Spinal cord (tissue), 10 donors: ENCODE measurements around the gene PPP5C. TPM values are rescaled to one million over a fixed set of nuclear protein-coding genes. Genes with fewer than 3 reads are reported as not detected.

Source experiments
- DNase-seq, 6 donors: peaks; one replicate each; pipeline versions ENCODE4 v3.0.0 to v3.0.0-alpha.2; 2013 to 2015; ENCODE audit warnings: low spot score in 6 of 6, low read depth in 4 of 6
- H3K27ac ChIP-seq: one replicate; pipeline ENCODE4 v1.5.1; 2013; ENCODE audit warnings: low read depth, low read length, control low read depth
- H3K27me3 ChIP-seq: one replicate; pipeline ENCODE4 v1.6.1; 2013; ENCODE audit warnings: low read length; ENCODE audit not compliant: control insufficient read depth, insufficient read depth
- H3K36me3 ChIP-seq: one replicate; pipeline ENCODE4 v1.6.1; 2013; ENCODE audit warnings: low read length; ENCODE audit not compliant: control insufficient read depth, insufficient read depth
- H3K4me1 ChIP-seq: one replicate; pipeline ENCODE4 v1.6.1; 2013; ENCODE audit warnings: low read length; ENCODE audit not compliant: control insufficient read depth, insufficient read depth
- H3K4me3 ChIP-seq: one replicate; pipeline ENCODE4 v1.5.1; 2013; ENCODE audit warnings: low read depth, low read length, control low read depth
- H3K9me3 ChIP-seq: one replicate; pipeline ENCODE4 v1.6.1; 2013; ENCODE audit warnings: low read length; ENCODE audit not compliant: control insufficient read depth, insufficient read depth
- WGBS: methylation state at CpG from one replicate; pipeline ENCODE4 v1.1.5; 2013; ENCODE audit warnings: missing lambda C conversion rate; ENCODE audit not compliant: insufficient coverage; 5-methylcytosine and 5-hydroxymethylcytosine counted together
- polyA plus RNA-seq, 2 donors: library from polyadenylated mRNA; unstranded; fragments of 120-200 nt; gene quantifications; one replicate each; pipeline ENCODE4 v1.2.1, GENCODE V29; 2013; ENCODE audit not compliant: insufficient read length in 2 of 2
- total RNA-seq, 2 donors: library from RNA; depleted of rRNA in 1 of 2; stranded (reverse); fragments of 120-200 nt in 1 of 2; fragments of >200 nt in 1 of 2; gene quantifications; one replicate each; pipeline versions ENCODE4 v1.2.3 to v1.2.4, GENCODE V29; 2013 to 2014
- donor health status: healthy.

PPP5C gene
- total and polyA plus RNA-seq, 4 donors: 52.5 to 158 (median 110) TPM

DNA sequence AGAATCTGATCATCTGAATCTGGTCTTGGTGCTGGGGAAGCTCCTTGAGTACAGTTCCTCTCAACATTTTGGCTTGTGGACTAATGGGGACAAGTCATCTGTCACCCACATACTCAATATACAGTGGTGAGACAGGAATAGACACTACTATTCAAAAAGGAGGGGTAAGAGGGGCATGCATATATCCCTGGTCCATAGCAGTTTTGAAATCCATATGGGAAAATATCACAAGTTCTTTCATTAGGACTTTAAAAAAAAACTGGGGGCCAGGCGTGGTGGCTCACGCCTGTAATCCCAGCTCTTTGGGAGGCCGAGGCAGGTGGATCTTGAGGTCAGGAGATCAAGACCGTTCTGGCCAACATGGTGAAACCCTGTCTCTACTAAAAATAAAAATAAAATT, 20.3 kb upstream of the PPP5C start:
- DNase-seq: no peak
- Histone ChIP-seq H3K27me3 (no peaks in the 10 kb centered on the region), H3K4me3 (no peak overlapping the region), H3K4me1 (no peaks in the 10 kb centered on the region), H3K9me3 (peaks cover 7% of the 10 kb centered on the region), H3K36me3 (peaks cover 72% of the 10 kb centered on the region), H3K27ac (no peak overlapping the region)
- 100% methylated on average over 2 of the region's 4 CpGs for WGBS

DNA sequence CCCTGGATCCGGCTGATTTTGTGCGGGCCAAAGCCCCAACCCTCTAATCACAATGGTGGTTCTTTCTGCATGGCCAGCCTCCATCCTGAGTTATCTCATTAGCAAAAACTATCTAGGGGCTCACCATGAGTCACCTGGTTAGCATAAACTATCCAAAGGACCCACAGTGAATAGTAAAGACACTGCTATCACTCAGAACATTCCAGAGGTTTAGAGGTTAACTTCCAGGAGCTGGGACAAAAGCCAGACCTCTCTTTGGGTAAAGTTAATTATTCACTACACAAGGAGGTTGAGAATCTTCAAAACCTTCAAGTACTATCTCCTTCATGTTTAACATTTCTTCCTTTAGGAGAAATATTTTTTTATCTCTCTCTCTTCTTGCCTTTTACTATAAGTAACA, 18.8 kb upstream of the PPP5C start:
- WGBS: 100% methylated on average over 2 of the region's 2 CpGs
- Histone ChIP-seq H3K27me3 (no peaks in the 10 kb centered on the region), H3K36me3 (peaks cover 67% of the 10 kb centered on the region), H3K4me3 (no peak overlapping the region), H3K27ac (no peak overlapping the region), H3K9me3 (peaks cover 7% of the 10 kb centered on the region), H3K4me1 (no peaks in the 10 kb centered on the region)
- no peak for DNase-seq

DNA sequence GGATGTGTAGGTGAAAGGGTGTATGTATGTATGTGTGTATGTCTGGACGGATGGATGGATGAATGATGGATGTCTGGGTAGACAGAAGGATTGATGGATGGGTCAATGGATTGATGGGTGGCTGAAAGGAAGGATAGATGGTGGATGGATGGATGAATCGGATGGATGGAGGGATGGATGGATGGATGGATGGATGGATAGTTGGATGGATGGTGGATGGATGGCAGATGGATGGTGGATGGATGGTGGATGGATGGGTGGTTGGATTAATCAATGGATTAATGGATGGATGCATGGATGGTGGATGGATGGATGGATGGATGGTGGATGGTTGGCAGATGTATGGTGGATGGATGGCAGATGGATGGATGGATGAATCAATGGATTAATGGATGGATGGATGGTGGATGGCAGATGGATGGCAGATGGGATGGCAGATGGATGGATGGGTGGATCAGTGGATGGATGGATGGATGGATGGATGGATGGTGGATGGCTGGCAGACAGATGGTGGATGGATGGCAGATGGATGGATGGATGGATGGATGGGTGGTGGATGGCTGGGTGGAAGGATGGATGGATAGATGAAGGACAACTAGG, 16.5 kb upstream of the PPP5C start:
- H3K36me3 ChIP-seq: peaks cover 65% of the 10 kb centered on the region
- WGBS: 95% methylated on average over 2 of the region's 2 CpGs

GRCh38 chr19:46337487-46337886, 9.4 kb upstream of the PPP5C start:
- no peak for DNase-seq
- H3K27ac ChIP-seq: no peak overlapping the region
- peaks cover 40% of the 10 kb centered on the region for H3K36me3 ChIP-seq
- H3K4me1 ChIP-seq: no peaks in the 10 kb centered on the region
- no peak overlapping the region for H3K4me3 ChIP-seq
- H3K27me3 ChIP-seq: no peaks in the 10 kb centered on the region
- WGBS: no CpG with 5 or more reads among the region's 1 CpG
- H3K9me3 ChIP-seq: no peaks in the 10 kb centered on the region

More for the DNA sequence above, 16.5 kb upstream of the PPP5C start:
- peaks cover 7% of the 10 kb centered on the region for H3K9me3 ChIP-seq
- no peaks in the 10 kb centered on the region for H3K4me1 ChIP-seq
- H3K27me3 ChIP-seq: no peaks in the 10 kb centered on the region
- H3K27ac ChIP-seq: no peak overlapping the region
- no peak for DNase-seq
- no peak overlapping the region for H3K4me3 ChIP-seq

GRCh38 chr19:46339446-46339845, 7.4 kb upstream of the PPP5C start:
- Histone ChIP-seq H3K9me3 (no peaks in the 10 kb centered on the region), H3K4me3 (no peak overlapping the region), H3K36me3 (peaks cover 35% of the 10 kb centered on the region), H3K27ac (no peak overlapping the region), H3K4me1 (no peaks in the 10 kb centered on the region), H3K27me3 (no peaks in the 10 kb centered on the region)
- DNase-seq: no peak
- 50% methylated on average over 9 of the region's 10 CpGs for whole genome bisulfite sequencing

DNA sequence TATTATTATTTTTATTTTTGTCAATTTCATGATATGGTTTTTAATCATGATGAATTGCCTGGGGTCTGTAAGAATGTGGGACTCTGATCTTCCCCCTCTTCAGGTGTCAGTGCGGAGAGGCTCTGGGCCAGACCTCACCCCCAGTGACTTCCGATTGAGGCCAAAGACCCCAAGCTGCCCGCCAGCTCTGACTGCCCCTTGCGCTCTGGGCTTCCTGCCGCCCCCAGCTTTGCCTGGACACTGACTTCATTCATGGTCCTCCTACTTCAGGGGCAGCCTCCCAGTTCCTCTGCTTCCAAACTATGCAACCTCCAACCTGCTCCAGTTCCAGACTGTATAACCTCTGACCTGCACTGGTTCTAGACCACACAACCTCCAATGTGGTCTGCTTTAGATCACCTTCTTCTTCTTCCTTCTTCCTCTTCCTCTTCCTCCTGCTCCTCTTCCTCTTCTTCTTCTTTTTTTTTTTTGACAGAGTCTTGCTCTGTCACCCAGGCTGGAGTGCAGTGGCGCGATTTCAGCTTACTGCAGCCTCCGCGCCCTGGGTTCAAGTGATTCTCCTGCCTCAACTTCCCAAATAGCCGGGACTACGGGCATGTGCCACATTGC, 6.7 kb upstream of the PPP5C start:
- WGBS: 98% methylated on average over 6 of the region's 11 CpGs
- Histone ChIP-seq H3K4me1 (no peaks in the 10 kb centered on the region), H3K27ac (no peak overlapping the region), H3K27me3 (no peaks in the 10 kb centered on the region), H3K36me3 (peaks cover 31% of the 10 kb centered on the region), H3K4me3 (no peak overlapping the region), H3K9me3 (no peaks in the 10 kb centered on the region)
- DNase-seq: no peak

DNA sequence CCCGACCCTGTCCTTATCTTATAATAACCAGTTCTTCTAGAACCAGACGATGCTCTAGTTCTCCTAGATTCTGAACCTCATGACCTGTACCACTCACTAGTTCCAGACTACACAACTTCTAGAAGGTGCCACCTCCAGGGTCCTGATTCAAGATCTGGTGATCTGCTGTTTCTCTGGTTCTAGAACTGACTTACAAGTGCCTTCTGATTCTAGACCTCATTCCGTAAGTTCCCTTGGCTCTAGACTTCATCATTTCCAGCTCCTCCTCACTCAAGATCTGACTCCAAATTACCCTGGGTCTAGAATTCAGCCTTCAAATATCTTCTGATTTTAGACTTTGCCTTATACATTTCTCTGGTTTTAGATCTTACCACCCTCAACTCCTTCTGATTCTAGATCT, 5.0 kb upstream of the PPP5C start:
- WGBS: 100% methylated on average over 3 of the region's 3 CpGs
- peaks cover 27% of the 10 kb centered on the region for H3K36me3 ChIP-seq
- no peak overlapping the region for H3K27ac ChIP-seq

GRCh38 chr19:46344363-46344762, 2.5 kb upstream of the PPP5C start:
- Histone ChIP-seq H3K4me3 (no peak overlapping the region), H3K4me1 (peaks cover 22% of the 10 kb centered on the region), H3K36me3 (peaks cover 22% of the 10 kb centered on the region), H3K27me3 (no peaks in the 10 kb centered on the region), H3K9me3 (no peaks in the 10 kb centered on the region), H3K27ac (no peak overlapping the region)
- DNase-seq: no peak
- no CpG with 5 or more reads among the region's 1 CpG for WGBS

More for the DNA sequence above, 5.0 kb upstream of the PPP5C start:
- Histone ChIP-seq H3K9me3 (no peaks in the 10 kb centered on the region), H3K4me3 (no peak overlapping the region), H3K4me1 (peaks cover 3% of the 10 kb centered on the region), H3K27me3 (no peaks in the 10 kb centered on the region)
- DNase-seq: no peak

GRCh38 chr19:46345157-46345556, 1.7 kb upstream of the PPP5C start:
- no peaks in the 10 kb centered on the region for H3K27me3 ChIP-seq
- H3K4me3 ChIP-seq: no peak overlapping the region
- no peak for DNase-seq
- no CpG with 5 or more reads among the region's 5 CpGs for WGBS
- no peak overlapping the region for H3K27ac ChIP-seq
- no peaks in the 10 kb centered on the region for H3K9me3 ChIP-seq
- H3K4me1 ChIP-seq: peaks cover 30% of the 10 kb centered on the region
- H3K36me3 ChIP-seq: peaks cover 17% of the 10 kb centered on the region

DNA sequence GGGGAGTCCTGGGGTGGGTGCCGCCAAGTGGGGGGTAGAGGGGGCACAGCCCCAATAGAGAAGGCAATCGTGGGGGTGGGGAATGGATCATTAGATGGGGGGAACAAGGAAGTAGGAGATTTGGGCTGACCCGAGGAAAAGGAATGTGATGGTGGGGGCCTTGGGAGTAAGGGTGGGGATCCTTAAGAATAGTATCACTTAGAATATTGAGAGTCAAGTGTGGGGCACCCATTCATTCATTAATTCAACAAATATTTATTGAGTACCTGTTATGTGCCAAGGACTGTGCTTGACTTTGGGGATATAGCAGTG, 641 bp downstream of the PPP5C start:
- WGBS: 10% methylated on average over 2 of the region's 3 CpGs
- no peak for DNase-seq
- peaks cover 33% of the 10 kb centered on the region for H3K36me3 ChIP-seq
- peak overlapping the region; percentile 88 for H3K27ac ChIP-seq
- peaks cover 52% of the 10 kb centered on the region for H3K4me1 ChIP-seq
- peak overlapping the region; percentile 100 for H3K4me3 ChIP-seq
- H3K27me3 ChIP-seq: no peaks in the 10 kb centered on the region
- no peaks in the 10 kb centered on the region for H3K9me3 ChIP-seq
